IMR-90 (cell line): ENCODE results near the gene EBF4.

Experiments
- BHLHE40 ChIP-seq: fragments of 150-350 bp; IDR thresholded peaks from 2 replicates; pipeline ENCODE4 v1.6.1; 2016; ENCODE audit warnings: mild to moderate bottlenecking, low read depth, low read length
- CEBPB ChIP-seq: IDR thresholded peaks from 2 replicates; pipeline ENCODE4 v1.6.1; 2012; ENCODE audit warnings: low read depth, low read length, improper control_type of control experiment
- FOS ChIP-seq: fragments of 150-350 bp; IDR thresholded peaks from 2 replicates; pipeline ENCODE4 v1.6.1; 2016; ENCODE audit warnings: low read depth, low read length
- MAFK ChIP-seq: IDR thresholded peaks from 2 replicates; pipeline ENCODE4 v1.6.1; 2012; ENCODE audit warnings: low read depth, low read length, improper control_type of control experiment
- MAZ ChIP-seq: IDR thresholded peaks from 2 replicates; pipeline ENCODE4 v1.6.1; 2012; ENCODE audit warnings: low read depth, mild to moderate bottlenecking, low read length, improper control_type of control experiment, moderate library complexity, borderline replicate concordance
- MXI1 ChIP-seq: IDR thresholded peaks from 2 replicates; pipeline ENCODE4 v1.6.1; 2012; ENCODE audit warnings: low read depth, mild to moderate bottlenecking, low read length, moderate library complexity, borderline replicate concordance
- NFE2L2 ChIP-seq: fragments of 150-350 bp; IDR thresholded peaks from 2 replicates; pipeline ENCODE4 v1.6.1; 2016; ENCODE audit warnings: low read depth, mild to moderate bottlenecking, low read length
- POLR2A ChIP-seq: IDR thresholded peaks from 2 replicates; pipeline ENCODE4 v1.6.1; 2012; ENCODE audit warnings: mild to moderate bottlenecking, low read depth, low read length
- RAD21 ChIP-seq: IDR thresholded peaks from 2 replicates; pipeline ENCODE4 v1.6.1; 2012; ENCODE audit warnings: low read length, improper control_type of control experiment
- RFX5 ChIP-seq: IDR thresholded peaks from 2 replicates; pipeline ENCODE4 v1.8.0; 2012; ENCODE audit warnings: low read depth, mild to moderate bottlenecking, low read length, moderate library complexity
- SMC3 ChIP-seq: fragments of 150-350 bp; IDR thresholded peaks from 2 replicates; pipeline ENCODE4 v1.6.1; 2016; ENCODE audit warnings: low read depth, mild to moderate bottlenecking, antibody characterized with exemption, low read length, moderate library complexity
- TF ChIP-seq, protein P1 (sequence below): conservative IDR thresholded peaks from 2 replicates; pipeline ENCODE4 v1.5.1; 2012; ENCODE audit warnings: mild to moderate bottlenecking, low read depth, low read length, improper control_type of control experiment
- TF ChIP-seq, protein P2 (sequence below): fragments of 150-350 bp; IDR thresholded peaks from 2 replicates; pipeline ENCODE4 v1.6.1; 2017; ENCODE audit warnings: mild to moderate bottlenecking, antibody characterized with exemption, low read length, low read depth
- TF ChIP-seq, protein P3 (sequence below): fragments of 150-350 bp; IDR thresholded peaks from 2 replicates; pipeline ENCODE4 v1.6.1; 2016; ENCODE audit warnings: low read depth, mild to moderate bottlenecking, low read length, moderate library complexity, borderline replicate concordance

DNA sequence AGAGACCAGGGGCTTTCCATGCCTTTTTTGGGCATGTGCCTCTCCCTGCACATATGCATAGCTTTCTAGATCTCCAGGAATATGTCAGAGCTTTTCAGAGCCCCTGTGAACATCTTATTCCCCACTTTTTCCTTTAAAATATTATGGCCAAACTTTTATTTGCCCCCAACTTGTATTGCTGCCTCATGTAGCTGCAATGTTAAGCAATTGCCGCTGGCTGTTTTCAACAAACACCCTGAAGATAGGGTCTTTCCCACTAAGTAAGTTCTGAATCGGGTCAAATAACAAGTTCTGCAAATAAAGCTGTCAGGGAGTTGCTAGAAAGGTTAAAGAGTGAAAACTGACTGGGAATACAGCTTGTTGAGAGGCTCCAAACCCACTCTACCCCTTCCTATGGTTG lies 42.3 kb downstream of the EBF4 start:
- TF ChIP-seq SMC3: no peak
- TF ChIP-seq CEBPB: no peak
- TF ChIP-seq, protein P1, sequence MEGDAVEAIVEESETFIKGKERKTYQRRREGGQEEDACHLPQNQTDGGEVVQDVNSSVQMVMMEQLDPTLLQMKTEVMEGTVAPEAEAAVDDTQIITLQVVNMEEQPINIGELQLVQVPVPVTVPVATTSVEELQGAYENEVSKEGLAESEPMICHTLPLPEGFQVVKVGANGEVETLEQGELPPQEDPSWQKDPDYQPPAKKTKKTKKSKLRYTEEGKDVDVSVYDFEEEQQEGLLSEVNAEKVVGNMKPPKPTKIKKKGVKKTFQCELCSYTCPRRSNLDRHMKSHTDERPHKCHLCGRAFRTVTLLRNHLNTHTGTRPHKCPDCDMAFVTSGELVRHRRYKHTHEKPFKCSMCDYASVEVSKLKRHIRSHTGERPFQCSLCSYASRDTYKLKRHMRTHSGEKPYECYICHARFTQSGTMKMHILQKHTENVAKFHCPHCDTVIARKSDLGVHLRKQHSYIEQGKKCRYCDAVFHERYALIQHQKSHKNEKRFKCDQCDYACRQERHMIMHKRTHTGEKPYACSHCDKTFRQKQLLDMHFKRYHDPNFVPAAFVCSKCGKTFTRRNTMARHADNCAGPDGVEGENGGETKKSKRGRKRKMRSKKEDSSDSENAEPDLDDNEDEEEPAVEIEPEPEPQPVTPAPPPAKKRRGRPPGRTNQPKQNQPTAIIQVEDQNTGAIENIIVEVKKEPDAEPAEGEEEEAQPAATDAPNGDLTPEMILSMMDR: no peak
- TF ChIP-seq, protein P2, sequence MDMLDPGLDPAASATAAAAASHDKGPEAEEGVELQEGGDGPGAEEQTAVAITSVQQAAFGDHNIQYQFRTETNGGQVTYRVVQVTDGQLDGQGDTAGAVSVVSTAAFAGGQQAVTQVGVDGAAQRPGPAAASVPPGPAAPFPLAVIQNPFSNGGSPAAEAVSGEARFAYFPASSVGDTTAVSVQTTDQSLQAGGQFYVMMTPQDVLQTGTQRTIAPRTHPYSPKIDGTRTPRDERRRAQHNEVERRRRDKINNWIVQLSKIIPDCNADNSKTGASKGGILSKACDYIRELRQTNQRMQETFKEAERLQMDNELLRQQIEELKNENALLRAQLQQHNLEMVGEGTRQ: no peak
- TF ChIP-seq MXI1: no peak
- TF ChIP-seq FOS: no peak
- TF ChIP-seq POLR2A: no peak
- TF ChIP-seq BHLHE40: no peak
- TF ChIP-seq MAFK: no peak
- TF ChIP-seq, protein P3, sequence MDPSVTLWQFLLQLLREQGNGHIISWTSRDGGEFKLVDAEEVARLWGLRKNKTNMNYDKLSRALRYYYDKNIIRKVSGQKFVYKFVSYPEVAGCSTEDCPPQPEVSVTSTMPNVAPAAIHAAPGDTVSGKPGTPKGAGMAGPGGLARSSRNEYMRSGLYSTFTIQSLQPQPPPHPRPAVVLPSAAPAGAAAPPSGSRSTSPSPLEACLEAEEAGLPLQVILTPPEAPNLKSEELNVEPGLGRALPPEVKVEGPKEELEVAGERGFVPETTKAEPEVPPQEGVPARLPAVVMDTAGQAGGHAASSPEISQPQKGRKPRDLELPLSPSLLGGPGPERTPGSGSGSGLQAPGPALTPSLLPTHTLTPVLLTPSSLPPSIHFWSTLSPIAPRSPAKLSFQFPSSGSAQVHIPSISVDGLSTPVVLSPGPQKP: no peak
- no peak for TF ChIP-seq RFX5
- TF ChIP-seq RAD21: no peak
- no peak for TF ChIP-seq NFE2L2
- no peak for TF ChIP-seq MAZ
